Cardiac fibroblast (primary cell): ENCODE measurements around the gene INPP5A.

Source experiments
- DNase-seq, 2 donors: peaks; one replicate each; pipeline versions ENCODE4 v3.0.0 to v3.0.0-alpha.2; 2010; ENCODE audit warnings: low read depth in 2 of 2
- H3K4me3 ChIP-seq, 2 donors: replicated peaks in 1 of 2; 1 replicate in 1 of 2; 2 replicates in 1 of 2; pipeline ENCODE4 v1.5.1; 2011; ENCODE audit warnings: low read depth in 2 of 2, low read length in 2 of 2, mild to moderate bottlenecking in 2 of 2, moderate library complexity in 1 of 2
- CTCF ChIP-seq: IDR thresholded peaks from one replicate; pipeline ENCODE4 v1.5.1; 2011; ENCODE audit warnings: low read depth, mild to moderate bottlenecking, low read length, inconsistent platforms

The INPP5A gene

GRCh38 chr10:132582137-132582536 is 44.5 kb downstream of the INPP5A start:
- H3K4me3 ChIP-seq, result no peak overlapping the region
- DNase-seq, result no peak
- TF ChIP-seq CTCF, result no peak

DNA sequence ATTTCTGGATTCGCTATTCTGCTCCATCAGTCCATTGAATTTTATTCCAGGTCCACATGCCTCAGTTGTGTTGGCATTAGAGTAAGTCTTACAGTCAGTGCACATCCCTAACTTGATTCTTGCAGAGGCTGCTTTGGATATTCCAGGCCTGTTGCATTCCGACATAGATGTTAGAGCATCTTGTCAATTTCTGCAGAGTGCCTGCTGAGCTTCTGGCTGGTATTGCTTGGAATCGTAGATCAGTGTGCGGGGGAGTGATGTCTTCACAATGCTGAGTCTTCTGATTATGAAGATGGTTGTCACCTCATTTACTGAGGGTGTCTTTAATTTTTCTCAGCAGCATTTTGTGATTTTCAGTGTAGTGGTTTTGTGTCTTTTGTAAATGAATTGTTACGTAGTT is 45.2 kb downstream of the INPP5A start:
- DNase-seq, result no peak
- no peak for TF ChIP-seq CTCF

DNA sequence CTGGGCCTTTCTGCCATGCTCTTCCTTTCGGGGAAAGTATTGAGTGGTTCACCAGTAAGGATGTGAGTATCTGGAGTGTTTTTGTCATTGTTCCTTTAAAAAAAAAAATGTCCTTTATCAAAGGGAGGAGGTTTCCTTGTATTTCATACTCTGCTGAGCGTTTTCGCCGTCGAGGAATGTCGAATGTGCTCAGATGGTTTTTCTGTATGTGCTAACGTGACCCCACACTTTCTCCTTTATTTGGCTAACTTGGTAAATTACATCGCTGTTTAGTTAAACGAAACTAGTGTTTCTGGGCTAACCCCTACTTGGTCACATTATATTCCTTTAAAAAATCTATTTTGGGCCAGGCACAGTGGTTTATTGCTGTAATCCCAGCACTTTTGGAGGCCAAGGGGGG is 45.9 kb downstream of the INPP5A start:
- H3K4me3 ChIP-seq, result no peak overlapping the region
- TF ChIP-seq CTCF, result no peak
- no peak for DNase-seq

More for the DNA sequence above, 45.2 kb downstream of the INPP5A start:
- no peak overlapping the region for H3K4me3 ChIP-seq

DNA sequence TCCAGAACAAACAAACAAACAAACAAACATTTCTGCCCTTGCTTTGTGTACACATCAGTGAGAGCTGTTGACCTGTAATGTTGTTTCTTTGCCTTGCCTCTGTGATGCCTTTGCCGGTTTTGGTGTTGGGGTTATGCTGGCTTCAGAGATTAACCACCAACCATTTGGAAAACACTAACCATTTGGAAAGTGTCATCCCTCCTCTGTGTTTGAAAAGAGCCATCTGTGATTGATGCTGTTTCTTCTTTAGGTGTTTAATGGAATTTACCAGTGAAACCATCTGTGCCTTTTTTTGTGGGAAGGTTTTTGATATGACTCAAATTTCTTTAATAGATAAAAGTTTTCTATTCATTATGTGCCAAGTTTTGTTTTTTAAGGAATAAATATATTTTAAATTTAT is 46.5 kb downstream of the INPP5A start:
- no peak for TF ChIP-seq CTCF
- no peak for DNase-seq
- no peak overlapping the region for H3K4me3 ChIP-seq

DNA sequence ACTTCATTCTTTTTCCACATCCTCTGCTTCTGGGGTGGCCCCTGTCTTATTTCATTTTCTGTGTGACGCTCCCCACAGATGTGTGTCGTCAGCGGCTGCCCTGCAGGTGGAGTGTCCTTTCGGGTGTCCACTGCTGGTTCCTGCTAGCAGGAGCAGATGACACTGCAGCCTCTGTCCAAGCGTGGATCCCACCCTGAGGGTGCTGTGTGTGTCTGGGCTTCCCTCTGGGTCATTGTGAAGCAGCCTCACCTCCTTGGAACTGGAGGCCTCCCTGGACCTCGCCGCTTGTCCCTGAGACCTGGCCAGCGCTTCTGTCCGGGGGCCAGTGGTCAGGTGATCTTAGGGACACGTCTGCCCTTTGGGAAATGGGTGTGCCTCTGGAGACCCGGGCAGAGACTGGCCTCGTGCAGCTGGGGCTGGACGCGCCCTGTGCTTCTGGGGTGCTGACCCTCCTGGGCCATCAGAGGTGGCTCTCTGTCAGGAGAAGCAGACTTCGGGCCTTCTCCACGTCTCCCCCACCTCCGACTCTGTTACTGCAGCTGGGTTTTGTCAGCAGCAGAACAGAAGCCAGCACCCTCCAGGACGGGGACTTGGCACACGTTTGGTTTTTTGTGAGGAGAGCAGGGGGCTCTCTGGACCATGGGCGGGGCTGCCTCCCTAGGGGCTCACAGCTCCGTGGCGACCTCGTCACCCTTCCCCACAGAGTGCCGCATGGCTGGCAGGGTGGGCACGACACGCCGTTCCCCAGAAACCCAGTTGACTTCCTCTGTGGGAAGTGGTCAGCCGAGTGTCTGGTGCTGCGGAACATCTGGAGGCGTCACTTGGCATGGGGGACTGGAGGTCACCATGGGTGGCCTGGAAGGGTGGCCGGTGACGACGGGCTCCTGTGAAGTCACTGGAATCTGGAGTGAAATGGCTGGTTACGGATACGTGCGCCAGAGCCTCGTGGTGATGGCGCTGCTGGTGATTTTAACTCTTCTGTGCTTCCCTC is 48.4 kb downstream of the INPP5A start:
- no peak overlapping the region for H3K4me3 ChIP-seq
- no peak for TF ChIP-seq CTCF
- no peak for DNase-seq

DNA sequence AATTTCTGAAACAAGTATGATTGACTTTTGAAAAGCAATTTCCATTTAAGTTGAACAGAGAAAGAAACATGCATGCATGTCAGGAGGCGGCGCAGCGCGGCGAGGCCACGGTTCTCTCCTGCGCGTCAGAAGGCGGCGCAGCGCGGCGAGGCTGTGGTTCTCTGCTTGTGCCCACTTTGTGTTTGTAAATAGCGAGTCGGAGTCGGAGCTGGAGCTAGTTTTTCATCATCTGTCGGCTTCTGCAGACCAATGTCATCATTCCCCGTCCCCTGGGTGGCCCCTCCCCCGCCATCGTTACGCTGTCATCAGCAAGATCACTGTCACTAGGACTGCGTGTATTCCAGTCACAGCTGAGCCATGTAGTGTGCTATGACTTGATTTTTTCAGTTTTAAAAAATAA is 49.2 kb downstream of the INPP5A start:
- DNase-seq, result no peak
- TF ChIP-seq CTCF, result no peak
- H3K4me3 ChIP-seq, result no peak overlapping the region
